GM12872 (cell line): ENCODE data around the gene CCR2.

Source experiments
- TF ChIP-seq, protein P1 (sequence below): IDR thresholded peaks from 3 replicates; pipeline ENCODE4 v1.5.1; 2011; ENCODE audit warnings: low read depth, mild to moderate bottlenecking, low read length, moderate library complexity; ENCODE audit not compliant: insufficient read depth

The CCR2 gene

DNA sequence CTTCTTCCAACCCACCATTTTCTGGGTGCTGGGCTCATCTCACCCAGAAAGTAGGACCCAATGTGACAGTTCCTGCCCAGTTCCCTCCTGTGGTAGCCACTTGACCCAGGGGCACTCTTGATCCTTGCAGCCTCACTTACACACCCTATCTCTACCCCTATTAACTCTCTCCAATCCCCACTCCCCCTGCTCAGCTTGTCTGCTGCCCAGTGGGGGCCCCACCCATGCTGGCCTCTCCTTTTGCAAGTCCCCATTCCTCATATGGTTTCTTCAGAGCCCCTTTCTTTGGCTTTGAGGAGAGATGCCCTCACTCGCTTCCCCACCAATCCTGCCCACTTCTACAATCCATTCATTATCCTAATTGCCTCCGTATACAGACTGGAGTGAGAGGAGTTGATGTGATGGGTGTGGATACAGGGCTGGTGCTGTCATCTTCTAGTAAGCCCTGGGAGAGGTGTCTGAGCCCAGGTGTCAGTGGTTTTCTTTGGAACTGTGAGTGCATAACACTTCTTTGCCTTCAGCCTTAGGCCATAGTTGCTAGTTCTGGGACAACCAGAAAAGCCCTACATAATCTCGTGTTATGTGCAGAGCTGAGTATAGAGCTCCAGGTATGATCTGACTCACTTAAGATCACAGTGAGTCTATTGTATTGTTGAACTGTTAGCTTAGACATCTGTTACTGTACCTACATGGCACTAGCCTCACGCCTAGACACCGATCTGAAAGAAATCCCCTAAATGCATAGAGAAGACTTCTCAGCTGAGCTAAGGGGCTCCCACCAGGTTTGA, 12.0 kb downstream of the CCR2 start:
- TF ChIP-seq, protein P1, sequence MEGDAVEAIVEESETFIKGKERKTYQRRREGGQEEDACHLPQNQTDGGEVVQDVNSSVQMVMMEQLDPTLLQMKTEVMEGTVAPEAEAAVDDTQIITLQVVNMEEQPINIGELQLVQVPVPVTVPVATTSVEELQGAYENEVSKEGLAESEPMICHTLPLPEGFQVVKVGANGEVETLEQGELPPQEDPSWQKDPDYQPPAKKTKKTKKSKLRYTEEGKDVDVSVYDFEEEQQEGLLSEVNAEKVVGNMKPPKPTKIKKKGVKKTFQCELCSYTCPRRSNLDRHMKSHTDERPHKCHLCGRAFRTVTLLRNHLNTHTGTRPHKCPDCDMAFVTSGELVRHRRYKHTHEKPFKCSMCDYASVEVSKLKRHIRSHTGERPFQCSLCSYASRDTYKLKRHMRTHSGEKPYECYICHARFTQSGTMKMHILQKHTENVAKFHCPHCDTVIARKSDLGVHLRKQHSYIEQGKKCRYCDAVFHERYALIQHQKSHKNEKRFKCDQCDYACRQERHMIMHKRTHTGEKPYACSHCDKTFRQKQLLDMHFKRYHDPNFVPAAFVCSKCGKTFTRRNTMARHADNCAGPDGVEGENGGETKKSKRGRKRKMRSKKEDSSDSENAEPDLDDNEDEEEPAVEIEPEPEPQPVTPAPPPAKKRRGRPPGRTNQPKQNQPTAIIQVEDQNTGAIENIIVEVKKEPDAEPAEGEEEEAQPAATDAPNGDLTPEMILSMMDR = no peak

- TF ChIP-seq, protein P1 = no peak
Measured at GRCh38 chr3:46367811-46368210, 13.9 kb downstream of the CCR2 start.

GRCh38 chr3:46368569-46368968, 14.7 kb downstream of the CCR2 start:
- TF ChIP-seq, protein P1 = peak; percentile 83

- TF ChIP-seq, protein P1 = no peak
Measured at GRCh38 chr3:46369151-46369550, 15.2 kb downstream of the CCR2 start.

DNA sequence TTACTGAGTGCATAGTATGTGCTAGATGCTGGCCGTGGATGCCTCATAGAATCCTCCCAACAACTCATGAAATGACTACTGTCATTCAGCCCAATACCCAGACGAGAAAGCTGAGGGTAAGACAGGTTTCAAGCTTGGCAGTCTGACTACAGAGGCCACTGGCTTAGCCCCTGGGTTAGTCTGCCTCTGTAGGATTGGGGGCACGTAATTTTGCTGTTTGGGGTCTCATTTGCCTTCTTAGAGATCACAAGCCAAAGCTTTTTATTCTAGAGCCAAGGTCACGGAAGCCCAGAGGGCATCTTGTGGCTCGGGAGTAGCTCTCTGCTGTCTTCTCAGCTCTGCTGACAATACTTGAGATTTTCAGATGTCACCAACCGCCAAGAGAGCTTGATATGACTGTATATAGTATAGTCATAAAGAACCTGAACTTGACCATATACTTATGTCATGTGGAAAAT, 15.8 kb downstream of the CCR2 start:
- TF ChIP-seq, protein P1 = no peak

DNA sequence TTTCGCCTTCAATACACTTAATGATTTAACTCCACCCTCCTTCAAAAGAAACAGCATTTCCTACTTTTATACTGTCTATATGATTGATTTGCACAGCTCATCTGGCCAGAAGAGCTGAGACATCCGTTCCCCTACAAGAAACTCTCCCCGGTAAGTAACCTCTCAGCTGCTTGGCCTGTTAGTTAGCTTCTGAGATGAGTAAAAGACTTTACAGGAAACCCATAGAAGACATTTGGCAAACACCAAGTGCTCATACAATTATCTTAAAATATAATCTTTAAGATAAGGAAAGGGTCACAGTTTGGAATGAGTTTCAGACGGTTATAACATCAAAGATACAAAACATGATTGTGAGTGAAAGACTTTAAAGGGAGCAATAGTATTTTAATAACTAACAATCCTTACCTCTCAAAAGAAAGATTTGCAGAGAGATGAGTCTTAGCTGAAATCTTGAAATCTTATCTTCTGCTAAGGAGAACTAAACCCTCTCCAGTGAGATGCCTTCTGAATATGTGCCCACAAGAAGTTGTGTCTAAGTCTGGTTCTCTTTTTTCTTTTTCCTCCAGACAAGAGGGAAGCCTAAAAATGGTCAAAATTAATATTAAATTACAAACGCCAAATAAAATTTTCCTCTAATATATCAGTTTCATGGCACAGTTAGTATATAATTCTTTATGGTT, 17.1 kb downstream of the CCR2 start, which contains the start of gene CCR5:
CCR5 (plus strand) TSS at position 108 of the 680 bp plus-strand sequence. CDS start 1,957 bp downstream, outside the sequence.
- TF ChIP-seq, protein P1 = no peak

GRCh38 chr3:46371519-46372340, 17.8 kb downstream of the CCR2 start:
- TF ChIP-seq, protein P1 = no peak
